ENCODE measurements around the gene GDF2.

GDF2 gene

DNA sequence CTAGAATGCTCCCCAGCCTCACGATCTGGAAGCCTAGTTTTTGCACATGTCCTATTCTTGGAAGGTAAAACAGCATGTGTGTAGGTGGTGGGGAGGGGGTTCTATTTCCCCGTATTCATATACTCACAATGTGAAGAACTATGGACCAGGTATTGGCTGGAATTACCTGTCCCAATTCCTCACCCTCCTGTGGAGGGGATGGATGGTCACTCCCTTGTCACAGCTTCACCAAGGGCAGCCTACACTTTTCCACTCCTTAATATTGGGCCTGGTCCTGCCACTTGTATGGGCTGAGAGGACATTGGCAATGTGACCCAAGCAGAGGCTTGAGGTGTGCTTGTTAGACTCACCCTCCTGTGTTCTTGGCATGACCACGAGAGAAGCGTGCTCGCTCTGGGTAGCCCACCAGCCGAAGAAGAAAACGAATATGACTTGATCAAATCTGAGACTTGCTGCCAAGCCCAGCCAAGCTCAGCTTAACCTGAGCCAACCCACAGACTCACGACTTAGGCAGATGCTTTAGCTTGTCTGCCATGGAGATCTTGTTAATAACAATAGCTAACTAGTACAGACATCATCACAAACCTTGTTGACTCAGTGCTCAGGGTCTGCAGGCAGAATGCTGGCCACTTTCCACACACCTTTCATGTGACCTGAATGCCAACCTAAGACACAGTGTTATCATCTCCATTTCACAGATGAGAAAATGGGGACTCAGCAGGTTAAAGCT lies 44.6 kb downstream of the GDF2 start:
- DNase-seq (ENCODE audit: low read depth in 2 of 3, low spot score in 2 of 3): no peak

DNA sequence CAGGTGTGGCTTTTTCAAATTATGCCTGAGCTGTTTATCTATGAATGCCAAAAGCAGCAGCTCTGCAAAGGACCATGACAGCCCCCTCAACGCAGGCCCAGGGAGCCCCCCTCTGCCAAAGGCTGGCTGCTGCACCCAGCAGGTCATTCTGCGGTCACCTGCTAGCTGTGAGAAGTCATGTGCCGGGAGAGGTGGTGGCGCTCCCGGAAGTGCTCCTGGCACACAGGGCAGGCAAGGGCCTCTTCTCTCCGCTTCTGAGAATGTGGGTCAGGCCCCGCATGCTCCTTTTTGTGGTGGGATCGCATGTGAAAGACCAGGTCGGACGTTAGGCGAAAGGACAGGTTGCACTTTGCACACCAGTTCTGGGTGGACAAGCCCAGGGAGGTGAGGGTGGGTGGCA lies 45.4 kb downstream of the GDF2 start:
- no peak for DNase-seq (ENCODE audit: low read depth in 2 of 3, low spot score in 2 of 3)

DNA sequence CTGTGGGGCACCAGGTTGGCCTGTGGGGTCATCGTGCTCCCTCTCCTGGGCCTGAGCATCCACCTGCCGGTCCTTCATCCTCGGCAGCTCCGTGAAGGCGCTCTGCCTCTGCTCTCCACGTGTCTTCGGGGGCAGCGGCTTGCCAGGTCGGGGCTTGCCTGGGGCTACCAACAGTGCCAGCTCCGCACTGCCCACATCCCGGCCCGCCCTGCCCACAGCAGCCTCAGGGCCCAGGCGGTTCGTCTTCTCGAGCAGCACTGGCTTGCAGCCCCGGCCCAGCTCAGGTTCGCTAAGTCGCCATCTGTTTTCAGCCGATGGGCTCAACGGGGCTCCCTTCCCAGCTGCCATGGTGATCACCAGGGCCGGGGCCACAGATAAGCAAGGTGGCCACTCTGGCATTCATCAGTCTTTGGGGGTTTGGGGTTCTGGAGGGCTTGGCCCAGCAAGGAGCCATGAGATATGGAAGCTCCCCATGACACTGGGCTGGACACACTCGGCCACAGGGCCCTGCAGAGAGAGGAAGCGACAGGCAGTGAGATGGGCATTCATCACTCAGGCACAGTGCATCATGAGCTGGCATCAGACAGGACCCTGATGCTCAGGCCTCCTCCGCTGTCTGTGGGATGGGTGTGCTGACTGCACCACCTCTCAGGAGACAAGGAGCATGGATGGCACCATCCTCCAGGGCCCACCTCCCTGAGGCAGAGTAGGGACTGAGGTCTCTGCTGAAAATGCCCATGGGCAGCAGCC lies 46.4 kb downstream of the GDF2 start:
- no peak for DNase-seq (ENCODE audit: low read depth in 2 of 3, low spot score in 2 of 3)

DNA sequence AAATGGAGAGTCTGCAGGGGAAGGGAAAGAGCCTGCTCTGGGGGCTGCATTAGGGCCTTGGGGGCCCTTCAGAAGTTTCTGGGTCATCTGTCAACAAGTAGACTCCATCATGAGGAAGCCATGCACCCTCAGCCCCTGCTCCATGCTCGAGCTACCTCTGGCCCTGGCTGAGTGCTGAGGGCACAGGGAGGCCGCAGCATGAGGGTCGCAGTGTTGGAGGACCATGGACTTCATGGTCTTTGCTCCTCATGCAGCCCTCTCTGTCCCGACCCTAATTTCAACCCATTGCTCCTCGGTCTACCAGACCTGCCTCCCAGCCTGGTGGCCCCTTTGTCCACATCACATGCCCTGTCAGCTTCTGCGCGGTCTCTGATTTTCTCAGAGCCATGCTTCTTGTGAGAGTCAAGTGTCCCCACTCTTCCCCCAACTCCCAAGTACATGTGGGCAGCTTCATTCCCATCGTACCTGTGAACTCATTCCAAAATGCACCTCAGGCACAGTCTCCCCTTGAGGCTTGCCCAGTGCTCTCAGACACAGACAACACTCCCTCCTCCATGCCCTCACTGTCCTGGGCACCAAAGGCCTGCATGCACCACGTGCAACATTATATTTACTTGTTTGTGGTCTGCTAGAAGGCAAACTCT lies 47.1 kb downstream of the GDF2 start:
- DNase-seq (ENCODE audit: low read depth in 2 of 3, low spot score in 2 of 3): no peak

DNA sequence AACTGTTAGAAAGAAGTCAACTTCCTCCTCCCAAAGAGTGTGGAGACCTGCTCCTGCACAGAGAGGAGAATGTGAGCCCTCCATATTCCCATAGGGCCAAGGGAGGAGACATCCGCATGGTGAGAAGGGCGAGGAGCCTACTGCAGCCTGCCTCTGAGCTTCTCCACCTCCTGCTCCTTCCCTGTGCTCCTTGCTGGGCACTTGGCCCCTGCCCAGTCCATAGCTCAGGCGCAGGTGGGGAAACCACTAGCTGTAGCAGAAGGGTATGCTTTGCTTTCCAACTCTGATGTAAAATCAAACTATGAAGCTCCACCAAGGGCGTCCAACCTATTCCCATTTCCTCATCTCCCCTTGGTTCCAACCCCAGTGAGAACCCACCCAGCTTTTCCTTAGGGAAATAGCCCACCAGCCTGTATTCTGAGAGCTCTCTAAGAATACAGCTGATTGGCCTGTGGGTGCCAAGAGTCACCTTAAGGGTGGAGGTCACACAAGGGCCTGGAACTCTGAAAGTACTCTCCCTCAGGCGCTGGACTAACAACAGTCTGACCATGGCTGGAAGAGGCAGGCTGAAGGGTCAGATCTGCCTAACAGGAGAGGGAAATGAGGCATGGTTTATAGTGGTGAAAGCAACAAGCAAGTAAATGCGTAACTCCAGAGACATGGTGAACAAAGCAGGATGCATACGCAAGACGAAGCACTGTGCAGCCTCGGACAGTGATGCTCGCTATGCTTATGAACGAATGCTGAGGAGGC lies 47.9 kb downstream of the GDF2 start:
- DNase-seq (ENCODE audit: low read depth in 2 of 3, low spot score in 2 of 3): no peak

DNA sequence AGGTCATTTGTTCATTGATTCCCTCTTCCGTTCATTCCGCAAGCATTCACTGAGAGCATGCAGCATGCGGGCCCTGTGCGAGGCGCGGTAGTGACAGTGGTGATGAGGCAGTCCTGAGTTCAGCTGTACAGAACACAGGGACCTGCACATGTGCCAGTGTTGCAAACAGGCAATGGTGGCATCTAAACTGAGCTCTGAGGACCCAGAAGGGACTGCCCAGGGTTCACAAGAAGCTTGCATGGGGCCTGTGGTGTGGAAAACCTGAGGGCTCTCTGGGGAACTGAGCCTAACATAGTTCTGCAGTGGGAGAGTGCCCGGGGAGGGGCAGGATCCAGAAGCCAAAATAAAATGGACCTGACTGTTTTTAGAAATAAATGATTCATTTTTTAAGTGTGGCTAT lies 48.6 kb downstream of the GDF2 start:
- DNase-seq (ENCODE audit: low read depth in 2 of 3, low spot score in 2 of 3): no peak

DNA sequence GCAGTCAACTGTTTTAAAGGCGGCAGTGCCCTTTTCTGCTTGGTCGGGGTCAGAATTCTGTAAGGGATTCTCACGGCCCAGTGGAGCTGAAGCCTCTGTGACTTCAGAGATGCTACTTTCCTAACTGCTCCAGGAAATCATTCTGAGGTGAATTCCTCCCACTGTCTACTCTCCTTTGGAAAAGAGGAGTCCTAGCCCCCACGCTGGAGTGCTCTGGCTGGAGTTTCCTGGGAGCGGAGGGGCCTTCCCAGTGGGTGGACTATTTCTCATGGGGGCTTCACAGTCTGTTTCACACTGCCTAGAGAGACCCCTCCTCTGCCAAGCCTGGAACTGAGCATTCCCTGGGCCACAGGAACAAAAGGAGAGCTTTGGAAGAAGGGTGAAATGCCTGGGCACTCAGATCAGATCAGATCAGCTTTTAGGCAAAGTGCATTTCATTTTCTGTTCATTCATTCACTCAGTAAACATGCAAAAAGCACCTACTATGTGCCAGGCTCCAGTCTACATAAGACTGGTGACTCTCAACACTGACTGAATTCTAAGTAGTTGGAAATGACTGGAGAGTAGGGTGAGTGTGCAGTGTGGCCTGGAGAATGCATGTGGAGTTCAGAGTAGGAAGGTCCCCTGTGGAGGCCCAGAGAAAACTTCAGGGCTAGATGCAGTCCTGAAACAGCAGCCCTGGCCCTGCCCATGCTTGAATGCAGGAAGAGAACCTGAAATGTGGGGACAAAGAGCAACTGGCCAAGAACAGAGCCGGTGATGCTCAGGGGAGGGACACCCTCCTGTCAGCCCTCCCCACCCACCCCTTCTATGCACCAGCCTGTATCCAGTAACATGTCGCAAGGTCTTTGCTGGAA lies 49.6 kb downstream of the GDF2 start:
- DNase-seq (ENCODE audit: low read depth in 2 of 3, low spot score in 2 of 3): no peak

DNA sequence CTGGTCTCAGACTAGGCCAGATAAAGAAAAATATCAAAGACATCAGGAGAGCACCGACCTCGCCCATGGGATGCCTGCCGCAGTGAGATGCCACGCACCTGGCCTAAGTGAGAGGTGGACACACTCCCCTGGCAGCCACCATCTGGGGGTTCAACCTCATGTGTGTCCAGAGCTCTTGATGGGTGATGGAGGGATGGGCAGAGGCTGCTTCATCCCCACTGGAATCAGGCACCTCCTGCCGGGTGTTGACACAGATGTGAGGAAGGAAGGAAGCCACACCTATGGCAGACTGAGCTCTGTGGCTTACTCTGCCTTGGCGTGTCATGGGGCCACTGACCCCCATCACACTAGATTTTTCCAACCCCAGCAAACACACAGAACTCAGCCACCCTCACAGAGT lies 50.5 kb downstream of the GDF2 start:
- no peak for DNase-seq (ENCODE audit: low read depth in 2 of 3, low spot score in 2 of 3)

DNA sequence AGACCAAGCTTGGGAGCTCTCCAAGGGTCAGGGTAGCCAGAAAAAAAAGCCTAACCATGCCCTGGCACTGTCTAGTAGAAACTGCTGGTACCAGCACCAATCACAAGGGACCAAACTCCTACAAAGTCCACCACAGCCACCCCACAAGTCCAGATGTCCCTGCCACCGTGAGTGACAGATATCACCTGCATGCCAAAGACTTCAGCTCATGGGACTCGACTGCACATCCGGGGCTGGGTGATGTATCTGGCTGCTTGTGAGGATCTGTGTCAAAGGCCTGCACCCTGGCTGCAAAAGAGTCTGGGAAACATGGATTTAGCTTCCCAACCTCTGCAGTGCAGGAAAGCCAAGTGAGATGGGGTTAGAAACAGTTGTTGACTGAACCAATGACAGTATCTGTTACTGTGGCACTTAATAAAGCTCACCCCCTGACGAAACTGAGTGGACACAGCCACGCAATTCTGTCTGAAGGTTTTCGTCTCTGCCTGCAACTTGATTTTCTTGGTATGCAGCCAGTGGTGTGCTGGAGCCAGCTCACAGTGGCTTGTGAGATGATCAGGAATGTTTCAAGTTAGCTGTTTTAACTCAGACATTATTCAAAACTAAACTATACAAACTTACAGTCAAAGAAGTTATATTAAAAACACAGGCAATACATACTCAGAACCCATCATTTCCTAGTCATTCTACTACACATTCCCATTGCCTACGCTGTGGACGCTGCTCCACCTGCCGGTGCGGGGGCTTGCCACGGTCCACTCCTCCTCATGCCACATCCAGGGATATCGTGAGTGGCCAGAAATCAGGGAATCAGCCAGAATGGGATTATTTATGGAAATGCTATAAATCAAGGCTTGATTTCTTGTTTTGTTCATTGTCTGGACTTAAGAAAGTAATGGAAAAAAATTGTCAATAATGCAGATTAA lies 52.6 kb downstream of the GDF2 start:
- DNase-seq (ENCODE audit: low read depth in 2 of 3, low spot score in 2 of 3): no peak

DNA sequence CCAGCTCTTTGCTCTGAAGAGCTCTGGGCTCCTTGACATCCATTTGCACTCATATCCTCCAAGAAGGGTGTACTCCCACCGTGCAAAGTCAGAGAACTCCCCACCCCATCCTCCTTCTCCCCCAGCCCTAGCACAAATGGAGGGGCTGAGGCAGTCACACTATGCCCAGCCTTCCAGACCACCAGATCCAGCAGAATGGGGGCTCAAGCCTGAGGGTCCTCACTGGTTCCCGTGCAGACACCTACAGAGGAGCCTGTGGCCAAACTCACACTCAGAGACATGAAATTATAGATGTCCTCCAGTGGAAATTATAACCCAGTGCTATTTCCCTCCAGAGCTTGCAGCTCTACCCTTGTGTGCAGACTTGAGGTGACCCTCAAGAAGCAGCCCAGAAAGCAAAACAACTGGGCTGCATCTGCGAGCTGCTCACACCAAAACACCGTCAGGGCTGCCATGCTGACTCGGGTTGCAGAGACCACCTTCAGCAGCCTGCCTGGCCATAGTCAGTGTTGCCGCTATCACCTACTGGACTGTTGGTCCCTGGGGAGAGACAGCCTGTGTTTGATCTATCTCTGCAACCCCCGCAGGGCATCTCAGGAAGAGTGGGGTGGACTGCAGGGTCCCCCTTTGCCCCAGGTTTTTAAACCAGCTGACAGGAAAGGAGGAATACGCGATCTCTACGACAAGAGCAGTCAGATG lies 54.4 kb downstream of the GDF2 start:
- DNase-seq (ENCODE audit: low read depth in 2 of 3, low spot score in 2 of 3): no peak
